Left lung (tissue), 10 donors: Measurements from ENCODE around the gene SMIM22. TPM values are rescaled to one million over a fixed set of nuclear protein-coding genes. Genes with fewer than 3 reads are reported as not detected.
A peak's percentile ranks its signal among the peaks of the same experiment; 100 is the strongest.

Experiments
- ATAC-seq: fragments of 200-7000 bp; cut with Tn5 transposase; one replicate; pipeline ENCODE4 v1.9.1; 2020; ENCODE audit warnings: moderate library complexity
- DNase-seq, 4 donors: peaks; one replicate each; pipeline ENCODE4 v3.0.0-alpha.2; 2013 to 2020
- H3K27ac ChIP-seq, 2 donors: fragments of 200-600 bp; sonication (generic) in 1 of 2; one replicate each; pipeline versions ENCODE4 v1.5.0 to v1.8.0; 2020 to 2021
- H3K27me3 ChIP-seq, 2 donors: fragments of 200-600 bp; sonication (generic) in 1 of 2; one replicate each; pipeline versions ENCODE4 v1.5.0 to v1.8.0; 2020 to 2021
- H3K36me3 ChIP-seq, 2 donors: fragments of 200-600 bp; sonication (generic) in 1 of 2; one replicate each; pipeline versions ENCODE4 v1.5.0 to v1.8.0; 2020 to 2021
- H3K4me1 ChIP-seq, 2 donors: fragments of 200-600 bp; one replicate each; pipeline ENCODE4 v1.8.0; 2021
- H3K4me3 ChIP-seq, 2 donors: fragments of 200-600 bp; sonication (generic) in 1 of 2; one replicate each; pipeline versions ENCODE4 v1.5.0 to v1.8.0; 2020 to 2021; ENCODE audit warnings: mild to moderate bottlenecking in 1 of 2
- H3K9me3 ChIP-seq, 2 donors: fragments of 200-600 bp; sonication (generic) in 1 of 2; one replicate each; pipeline versions ENCODE4 v1.5.0 to v1.8.0; 2020 to 2021
- CTCF ChIP-seq, 2 donors: fragments of 200-600 bp; sonication (generic) in 1 of 2; IDR thresholded peaks; one replicate each; pipeline versions ENCODE4 v1.5.0 to v1.8.0; 2021; ENCODE audit warnings: antibody characterized with exemption in 2 of 2
- intact Hi-C, 2 donors: fragments of 100-400 bp; cut with DNase I; formaldehyde crosslinking; loops; one replicate each; pipeline versions ENCODE4 v1.11.2 to v1.14.2; 2022
- polyA plus RNA-seq, 6 donors: library from polyadenylated mRNA; unstranded; fragments of 120-200 nt; gene quantifications; one replicate each; pipeline ENCODE4 v1.2.1, GENCODE V29; 2013; ENCODE audit not compliant: insufficient read length in 6 of 6
- total RNA-seq, 2 donors: library from RNA; stranded (reverse); fragmentation: NEBNext Ultra II Directional; extraction: Animal tissue kit (Norgen Biotek cat#: 25700); gene quantifications; one replicate each; pipeline ENCODE4 v1.2.1, GENCODE V29; 2021
- donor health status: DM: no; HTN: yes; CAD: no.
- donor health status: DM: no; HTN: no; CAD: no.

Gene SMIM22
- total and polyA plus RNA-seq, 8 donors = 3.4 to 40.5 (median 4.5) TPM

- H3K36me3 ChIP-seq = peaks cover 0 to 60% of the 10 kb centered on the region in 2 donors
- intact Hi-C loops = no loop called here
These were observed 9.0 kb downstream of the SMIM22 start for GRCh38 chr16:4803898-4804762.

GRCh38 chr16:4805231-4805630 is 10.1 kb downstream of the SMIM22 start:
- intact Hi-C loops = no loop called here
- ATAC-seq (no peak), DNase-seq (no peak)
- TF ChIP-seq CTCF (IDR thresholded peaks at IDR 0.05) = no peak
- H3K27ac ChIP-seq = no peak overlapping the region
- no peaks in the 10 kb centered on the region for H3K27me3 ChIP-seq
- H3K9me3 ChIP-seq = no peaks in the 10 kb centered on the region
- no peak overlapping the region for H3K4me3 ChIP-seq
- peaks cover 0 to 66% of the 10 kb centered on the region in 2 donors for H3K36me3 ChIP-seq
- H3K4me1 ChIP-seq = peaks cover 20 to 36% of the 10 kb centered on the region in 2 donors

More at GRCh38 chr16:4803898-4804762, 9.0 kb downstream of the SMIM22 start:
- Histone ChIP-seq H3K27ac (peak overlapping the region in 1 of 2 donors; percentile 94), H3K4me3 (peak overlapping the region in 1 of 2 donors; percentile 88), H3K27me3 (no peaks in the 10 kb centered on the region), H3K9me3 (no peaks in the 10 kb centered on the region), H3K4me1 (peaks cover 20 to 42% of the 10 kb centered on the region in 2 donors)
- ATAC-seq = no peak
- TF ChIP-seq CTCF (IDR thresholded peaks at IDR 0.05) = no peak
- no peak for DNase-seq

- no peak overlapping the region for H3K27ac ChIP-seq
- DNase-seq (no peak), ATAC-seq (no peak)
- intact Hi-C loops = no loop called here
- TF ChIP-seq CTCF (IDR thresholded peaks at IDR 0.05) = no peak
- H3K4me3 ChIP-seq = no peak overlapping the region
- no peaks in the 10 kb centered on the region for H3K9me3 ChIP-seq
- H3K27me3 ChIP-seq = no peaks in the 10 kb centered on the region
- peaks cover 12 to 26% of the 10 kb centered on the region in 2 donors for H3K4me1 ChIP-seq
- H3K36me3 ChIP-seq = peaks cover 0 to 77% of the 10 kb centered on the region in 2 donors
These were observed 11.1 kb downstream of the SMIM22 start for GRCh38 chr16:4806280-4806679.

GRCh38 chr16:4811242-4811641 is 16.1 kb downstream of the SMIM22 start:
- TF ChIP-seq CTCF (IDR thresholded peaks at IDR 0.05) = no peak
- intact Hi-C loops = no loop called here

GRCh38 chr16:4811773-4812172 is 16.6 kb downstream of the SMIM22 start:
- H3K9me3 ChIP-seq = no peaks in the 10 kb centered on the region
- ATAC-seq = no peak
- no peak for TF ChIP-seq CTCF (IDR thresholded peaks at IDR 0.05)

More at GRCh38 chr16:4811242-4811641, 16.1 kb downstream of the SMIM22 start:
- Histone ChIP-seq H3K9me3 (no peaks in the 10 kb centered on the region), H3K4me3 (no peak overlapping the region), H3K27me3 (no peaks in the 10 kb centered on the region), H3K4me1 (no peaks in the 10 kb centered on the region), H3K36me3 (peaks cover 0 to 100% of the 10 kb centered on the region in 2 donors), H3K27ac (no peak overlapping the region)
- ATAC-seq (no peak), DNase-seq (no peak)

More at GRCh38 chr16:4811773-4812172, 16.6 kb downstream of the SMIM22 start:
- peaks cover 0 to 100% of the 10 kb centered on the region in 2 donors for H3K36me3 ChIP-seq
- no peak for DNase-seq
- no peaks in the 10 kb centered on the region for H3K27me3 ChIP-seq
- no peaks in the 10 kb centered on the region for H3K4me1 ChIP-seq
- intact Hi-C loops = no loop called here
- no peak overlapping the region for H3K27ac ChIP-seq
- no peak overlapping the region for H3K4me3 ChIP-seq
